Stimulated activated CD4-positive, alpha-beta T cell treated with anti-CD3 and anti-CD28 coated beads, Interleukin-2, amount 100 ng/mL, for 4 hours (primary cell): ENCODE results near the gene PTOV1.

Experiments
- DNase-seq: peaks from one replicate; pipeline ENCODE4 v3.0.0-alpha.2; 2020; ENCODE audit warnings: low read depth

Gene PTOV1

GRCh38 chr19:49875177-49875576 lies 24.2 kb downstream of the PTOV1 start:
- no peak for DNase-seq

- DNase-seq = peak; percentile 43
Measured at GRCh38 chr19:49875857-49876421, 25.0 kb downstream of the PTOV1 start.

- DNase-seq = peak; percentile 97
Measured at GRCh38 chr19:49876422-49877019, 25.6 kb downstream of the PTOV1 start.

- peak; percentile 97 for DNase-seq
Measured at GRCh38 chr19:49877020-49877878, 26.3 kb downstream of the PTOV1 start, which contains the start of the genes AKT1S1 and TBC1D17. Gene AKT1S1 (minus strand): TSS chr19:49877355. CDS start chr19:49873295, 4,060 bp downstream. Gene TBC1D17 (plus strand): TSS chr19:49877702. CDS start chr19:49877724, 22 bp downstream.

- peak; percentile 96 for DNase-seq
Measured at GRCh38 chr19:49877879-49878743, 27.2 kb downstream of the PTOV1 start.

- DNase-seq = no peak
Measured at GRCh38 chr19:49878744-49879070, 27.7 kb downstream of the PTOV1 start.

GRCh38 chr19:49879243-49879963 lies 28.4 kb downstream of the PTOV1 start:
- DNase-seq = no peak

GRCh38 chr19:49880162-49880869 lies 29.4 kb downstream of the PTOV1 start:
- no peak for DNase-seq

- DNase-seq = no peak
Measured at GRCh38 chr19:49881186-49881585, 30.2 kb downstream of the PTOV1 start.

GRCh38 chr19:49881672-49882394 lies 30.9 kb downstream of the PTOV1 start:
- DNase-seq = no peak

- no peak for DNase-seq
Measured at GRCh38 chr19:49882643-49883042, 31.7 kb downstream of the PTOV1 start.

GRCh38 chr19:49883094-49883493 lies 32.1 kb downstream of the PTOV1 start:
- no peak for DNase-seq

- DNase-seq = no peak
Measured at GRCh38 chr19:49884109-49884508, 33.1 kb downstream of the PTOV1 start.

GRCh38 chr19:49884760-49885159 lies 33.8 kb downstream of the PTOV1 start:
- no peak for DNase-seq

- no peak for DNase-seq
Measured at GRCh38 chr19:49887037-49887664, 36.2 kb downstream of the PTOV1 start.

GRCh38 chr19:49887665-49888509 lies 36.9 kb downstream of the PTOV1 start:
- DNase-seq = no peak

- DNase-seq = no peak
Measured at GRCh38 chr19:49888510-49888824, 37.5 kb downstream of the PTOV1 start.

GRCh38 chr19:49889038-49889686 lies 38.2 kb downstream of the PTOV1 start:
- DNase-seq = no peak
